ENCODE measurements around the gene GEMIN4.
"Not testable (repeated sequence)": the region's sequence is repeated elsewhere in the genome, so short reads cannot be mapped to it uniquely, and the experiment has no call there.

GEMIN4 gene

GRCh38 chr17:699345-699744 lies 52.7 kb downstream of the GEMIN4 start:
- DNase-seq, result no peak

GRCh38 chr17:698096-698495 lies 54.0 kb downstream of the GEMIN4 start:
- not testable (repeated sequence) for DNase-seq

- DNase-seq, result no peak
These were observed 54.4 kb downstream of the GEMIN4 start for GRCh38 chr17:697682-698081.

GRCh38 chr17:696369-696768 lies 55.7 kb downstream of the GEMIN4 start:
- DNase-seq, result no peak

Data from midbrain (tissue), 1 donor.